Astrocyte of the hippocampus (primary cell): Measurements from ENCODE around the gene ACD.

Experiments
- DNase-seq: peaks from one replicate; pipeline ENCODE4 v3.0.0; 2011; ENCODE audit warnings: low read depth, low spot score

ACD gene

GRCh38 chr16:67647681-67648080, 12.4 kb downstream of the ACD start:
- no peak for DNase-seq

DNA sequence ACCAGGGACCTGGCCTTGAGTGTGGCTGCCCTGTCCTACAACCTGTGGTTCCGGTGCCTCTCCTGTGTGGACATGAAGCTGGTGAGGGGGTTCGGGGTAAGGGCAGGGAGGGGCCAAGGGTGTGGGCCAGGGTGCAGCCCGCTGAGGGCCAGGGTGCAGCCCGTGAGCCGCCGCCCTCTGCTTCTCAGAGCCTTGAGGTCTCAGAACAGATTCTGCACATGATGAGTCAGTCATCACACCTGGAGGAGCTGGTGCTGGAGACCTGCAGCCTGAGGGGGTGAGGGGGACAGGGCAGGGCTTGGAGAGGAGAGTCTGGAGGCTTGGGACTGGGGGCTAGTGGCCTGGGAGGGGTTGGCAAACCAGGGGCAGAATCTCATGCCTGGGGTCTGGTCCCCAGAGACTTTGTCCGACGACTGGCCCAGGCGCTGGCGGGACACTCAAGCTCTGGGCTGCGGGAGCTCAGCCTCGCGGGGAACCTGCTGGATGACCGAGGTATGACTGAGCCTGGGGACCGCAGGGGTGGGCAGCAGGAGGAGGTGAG, 12.9 kb downstream of the ACD start:
- no peak for DNase-seq

GRCh38 chr16:67645397-67646121, 14.5 kb downstream of the ACD start:
- DNase-seq: no peak

DNA sequence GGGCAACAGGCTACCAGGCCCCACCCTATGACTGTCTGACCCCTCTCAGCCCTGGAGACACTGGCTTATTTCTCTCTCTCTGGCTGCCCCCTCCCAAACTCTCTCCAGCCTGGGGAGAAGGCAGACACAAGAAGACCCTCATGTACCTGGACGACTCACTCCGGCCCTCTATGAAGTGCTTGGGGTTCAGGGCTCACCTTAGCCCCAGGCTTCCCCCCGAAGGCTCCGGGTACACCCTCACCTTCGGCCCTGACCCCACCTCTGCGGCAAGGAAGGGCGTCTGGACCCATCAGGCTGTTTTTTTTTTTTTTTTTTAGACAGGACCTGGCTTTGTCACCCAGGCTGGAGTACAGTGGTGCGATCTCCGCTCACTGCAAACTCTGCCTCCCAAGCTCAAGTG, 16.0 kb downstream of the ACD start:
- DNase-seq: no peak

DNA sequence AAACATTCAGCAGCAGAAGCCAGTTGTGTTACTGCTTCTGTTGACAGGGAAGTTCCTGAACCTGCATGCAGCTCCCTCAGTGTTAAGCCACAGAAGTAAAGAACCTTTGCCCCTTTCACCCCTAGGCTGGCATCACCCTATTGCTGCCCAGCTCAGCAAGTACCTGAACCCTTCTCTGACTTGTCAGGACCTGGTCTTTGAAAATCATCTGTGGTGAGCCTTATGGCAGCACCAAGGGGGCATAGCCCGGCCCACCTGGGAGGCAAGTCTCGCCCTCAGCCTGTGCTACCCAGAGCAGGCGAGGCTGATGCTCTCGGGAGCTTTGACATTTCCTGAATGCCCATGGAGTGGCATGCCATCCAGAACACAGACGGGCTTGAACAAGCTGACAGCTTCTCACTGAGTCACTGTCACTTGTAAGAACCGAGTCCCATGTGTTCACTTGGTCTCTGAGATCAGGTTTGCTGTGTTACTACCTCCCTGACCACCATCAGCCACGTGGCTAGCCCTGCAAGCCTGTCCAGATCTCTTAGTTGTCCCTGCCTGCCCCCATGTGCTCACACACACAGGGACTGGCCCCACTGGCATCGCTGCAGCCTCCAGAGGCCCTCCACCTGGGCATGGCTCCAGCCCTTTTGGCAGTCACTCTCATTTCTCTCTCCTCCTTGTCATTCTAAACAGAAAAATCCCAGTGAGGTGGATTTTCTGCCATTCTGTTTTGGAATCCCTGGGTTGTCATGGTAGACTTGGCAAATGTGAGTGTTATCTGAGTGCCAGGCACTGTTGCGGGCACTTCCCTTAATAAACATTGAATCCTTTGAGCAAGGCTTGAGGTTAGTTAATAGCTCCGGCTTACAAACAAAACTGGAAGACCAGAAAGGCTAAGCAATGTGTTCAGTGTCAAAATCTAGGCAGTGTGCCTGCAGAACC, 18.0 kb downstream of the ACD start:
- peak; percentile 85 for DNase-seq

- DNase-seq: no peak
Observed at GRCh38 chr16:67637625-67638024, 22.4 kb downstream of the ACD start.

- no peak for DNase-seq
Observed at GRCh38 chr16:67636713-67637112, 23.3 kb downstream of the ACD start.

DNA sequence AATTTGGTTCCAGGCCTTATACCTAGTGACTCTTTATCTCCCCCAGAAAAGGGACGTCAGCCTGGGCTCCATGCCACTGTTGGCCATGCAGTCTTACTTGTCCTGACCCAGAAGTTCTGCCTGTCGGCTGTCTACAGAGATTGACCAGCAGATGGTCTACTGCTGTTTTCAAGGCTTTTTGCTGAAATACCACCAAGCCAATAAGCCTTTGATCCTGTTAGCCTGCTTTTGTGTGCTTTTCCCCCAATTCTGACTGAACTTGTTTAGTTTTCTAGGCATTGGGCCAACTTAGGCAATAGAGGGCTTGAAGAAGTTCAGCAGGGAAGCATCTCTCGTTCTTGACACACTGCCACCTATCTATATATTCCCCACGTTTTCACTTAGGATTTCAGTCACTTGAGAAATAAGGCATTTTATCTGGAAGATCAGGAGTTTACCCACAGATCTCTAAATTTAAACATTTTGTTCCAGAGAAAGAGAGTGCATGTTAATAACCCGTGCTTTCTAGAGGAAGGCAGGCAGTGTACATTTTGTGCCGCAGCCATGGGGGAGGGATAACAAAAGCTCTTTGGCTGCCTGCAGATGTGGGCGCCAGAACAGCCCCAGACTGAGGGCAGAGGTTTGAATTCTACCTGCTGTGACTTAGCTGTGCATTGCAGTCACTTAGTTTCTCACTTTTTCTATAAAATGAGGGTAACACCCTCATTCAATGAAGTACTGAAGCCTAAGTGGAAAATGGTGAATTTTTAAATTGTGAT, 27.5 kb downstream of the ACD start:
- no peak for DNase-seq

GRCh38 chr16:67628216-67628615, 31.8 kb downstream of the ACD start:
- no peak for DNase-seq

DNA sequence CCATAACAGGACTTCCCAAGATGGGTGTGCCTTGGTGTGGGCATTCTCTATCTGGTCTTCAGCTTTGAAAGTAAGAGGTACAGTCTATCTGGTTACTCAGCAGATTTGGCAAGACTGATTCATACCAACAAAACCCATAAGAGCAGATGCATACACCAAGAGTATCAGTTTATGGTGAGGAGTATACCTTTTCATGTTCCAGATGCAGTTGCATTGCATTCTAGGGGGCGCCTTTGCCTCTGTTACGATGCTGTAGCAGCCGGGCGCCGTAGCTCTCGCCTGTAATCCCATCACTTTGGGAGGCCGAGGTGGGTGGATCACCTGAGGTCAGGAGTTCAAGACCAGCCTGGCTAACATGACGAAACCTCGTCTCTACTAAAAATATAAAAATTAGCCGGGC, 46.3 kb downstream of the ACD start:
- no peak for DNase-seq

DNA sequence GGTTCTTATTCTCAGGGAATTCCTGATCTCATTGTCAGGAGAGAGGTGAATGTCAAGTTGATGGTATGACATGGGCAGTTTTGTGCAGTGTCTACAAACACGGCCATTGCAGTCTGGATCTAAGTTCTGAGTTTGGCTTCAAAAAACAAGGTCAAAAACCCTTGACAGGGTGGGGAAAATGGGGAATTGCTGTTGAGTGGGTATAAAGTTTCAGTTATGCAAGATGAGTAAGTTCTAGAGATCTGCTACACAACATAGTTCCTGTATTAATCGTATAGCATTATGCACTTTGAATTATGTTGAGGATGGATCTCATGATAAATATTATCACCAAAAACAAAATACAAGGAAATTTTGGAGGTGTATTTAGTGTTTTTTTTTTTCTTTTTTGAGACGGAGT, 51.7 kb downstream of the ACD start:
- no peak for DNase-seq
